IMR-90 (cell line): ENCODE data around the gene TCAP. TPM values are rescaled to one million over a fixed set of nuclear protein-coding genes. Genes with fewer than 3 reads are reported as not detected.

Source experiments
- ATAC-seq: fragments of 200-7000 bp; cut with Tn5 transposase; 2 replicates; pipeline ENCODE4 v1.9.1; 2020; ENCODE audit warnings: low read depth, mild to moderate bottlenecking, moderate library complexity
- BruUV-seq: library from RNA; stranded (reverse); fragments of 400-500 nt; replicated peaks from 2 replicates; lab custom pipeline; 2021; lab: Mats Ljungman, UMichigan
- CTCF ChIA-PET: fragments of 300-600 bp; formaldehyde crosslinking; extraction: SDS; loops from one replicate; lab custom pipeline; 2021; ENCODE audit warnings: antibody characterized with exemption; lab: Yijun Ruan, JAX
- POLR2A ChIA-PET: fragments of 300-600 bp; sonication (Branson Sonifier 250); formaldehyde crosslinking; loops from one replicate; lab custom pipeline; 2022; ENCODE audit warnings: antibody characterized with exemption; ENCODE audit not compliant: unreplicated experiment; lab: Charles Lee
- DNase-seq: peaks from one replicate; pipeline ENCODE4 v3.0.0; 2013
- H2AFZ ChIP-seq: replicated peaks from 2 replicates; pipeline ENCODE3; 2013; ENCODE audit warnings: low read length, mild to moderate bottlenecking; ENCODE audit not compliant: poor library complexity
- H2AK5ac ChIP-seq: 2 replicates; pipeline ENCODE4 v1.6.1; 2013; ENCODE audit warnings: low read depth, low read length, inconsistent platforms
- H2AK9ac ChIP-seq: replicated peaks from 2 replicates; pipeline ENCODE3; 2013; ENCODE audit warnings: mild to moderate bottlenecking, low read depth, low read length, moderate library complexity; ENCODE audit not compliant: poor library complexity
- H2BK120ac ChIP-seq: 2 replicates; pipeline ENCODE4 v1.6.1; 2013; ENCODE audit warnings: low read depth, low read length, inconsistent platforms
- H2BK15ac ChIP-seq: 3 replicates; pipeline ENCODE4 v1.6.1; 2013; ENCODE audit warnings: low read depth, low read length, inconsistent platforms
- H2BK20ac ChIP-seq: 2 replicates; pipeline ENCODE4 v1.6.1; 2013; ENCODE audit warnings: low read depth, mild to moderate bottlenecking, inconsistent platforms, low read length, moderate library complexity
- H2BK5ac ChIP-seq: 2 replicates; pipeline ENCODE4 v1.6.1; 2013; ENCODE audit warnings: mild to moderate bottlenecking, low read depth, low read length, inconsistent platforms; ENCODE audit not compliant: poor library complexity, severe bottlenecking
- H3K14ac ChIP-seq: replicated peaks from 2 replicates; pipeline ENCODE4 v1.6.1; 2013; ENCODE audit warnings: low read depth, low read length, inconsistent platforms
- H3K18ac ChIP-seq: 2 replicates; pipeline ENCODE4 v1.6.1; 2013; ENCODE audit warnings: low read depth, low read length, control low read depth
- H3K23ac ChIP-seq: 2 replicates; pipeline ENCODE4 v1.6.1; 2013; ENCODE audit warnings: low read depth, low read length, inconsistent platforms
- H3K27ac ChIP-seq: 2 replicates; pipeline ENCODE4 v1.5.1; 2013; ENCODE audit warnings: mild to moderate bottlenecking, control low read depth, low read length; ENCODE audit not compliant: insufficient read depth
- H3K27me3 ChIP-seq: 2 replicates; pipeline ENCODE4 v1.6.1; 2013; ENCODE audit warnings: low read length; ENCODE audit not compliant: control insufficient read depth, insufficient read depth
- H3K36me3 ChIP-seq: 2 replicates; pipeline ENCODE4 v1.6.1; 2013; ENCODE audit warnings: low read length, mixed read lengths; ENCODE audit not compliant: control insufficient read depth, insufficient read depth
- H3K4ac ChIP-seq: 2 replicates; pipeline ENCODE4 v1.6.1; 2013; ENCODE audit warnings: low read depth, low read length, inconsistent platforms
- H3K4me1 ChIP-seq: 2 replicates; pipeline ENCODE4 v1.6.1; 2013; ENCODE audit warnings: low read length, mixed read lengths; ENCODE audit not compliant: control insufficient read depth, insufficient read depth
- H3K4me2 ChIP-seq: 2 replicates; pipeline ENCODE4 v1.6.1; 2013; ENCODE audit warnings: low read depth, mild to moderate bottlenecking, control low read depth, low read length, moderate library complexity
- H3K4me3 ChIP-seq: 2 replicates; pipeline ENCODE4 v1.5.1; 2013; ENCODE audit warnings: low read depth, mild to moderate bottlenecking, control low read depth, low read length, moderate library complexity; ENCODE audit not compliant: insufficient read depth
- H3K56ac ChIP-seq: 2 replicates; pipeline ENCODE4 v1.6.1; 2013; ENCODE audit warnings: low read length, inconsistent platforms; ENCODE audit not compliant: insufficient read depth; ENCODE audit errors: extremely low read depth
- H3K79me1 ChIP-seq, 2 experiments: 2 replicates each; pipeline ENCODE4 v1.6.1; 2013; ENCODE audit warnings: low read length in 2 of 2, inconsistent platforms in 1 of 2, low read depth in 1 of 2
- H3K9ac ChIP-seq: 2 replicates; pipeline ENCODE4 v1.6.1; 2013; ENCODE audit warnings: low read depth, low read length, control low read depth
- H3K9me1 ChIP-seq: 2 replicates; pipeline ENCODE4 v1.6.1; 2013; ENCODE audit warnings: low read length, inconsistent platforms; ENCODE audit not compliant: insufficient read depth
- H3K9me3 ChIP-seq: 2 replicates; pipeline ENCODE4 v1.6.1; 2013; ENCODE audit warnings: low read length; ENCODE audit not compliant: control insufficient read depth, insufficient read depth
- H4K20me1 ChIP-seq: 2 replicates; pipeline ENCODE4 v1.6.1; 2013; ENCODE audit warnings: low read length, inconsistent platforms; ENCODE audit not compliant: insufficient read depth
- H4K5ac ChIP-seq: 2 replicates; pipeline ENCODE4 v1.6.1; 2013; ENCODE audit warnings: mild to moderate bottlenecking, low read depth, low read length, control low read depth
- H4K8ac ChIP-seq, 2 experiments: 2 replicates each; pipeline ENCODE4 v1.6.1; 2013; ENCODE audit warnings: low read depth in 2 of 2, low read length in 2 of 2, control low read depth in 1 of 2, inconsistent platforms in 1 of 2
- H4K91ac ChIP-seq: 2 replicates; pipeline ENCODE4 v1.6.1; 2013; ENCODE audit warnings: low read depth, low read length, inconsistent platforms; ENCODE audit not compliant: insufficient read depth
- BHLHE40 ChIP-seq: fragments of 150-350 bp; IDR thresholded peaks from 2 replicates; pipeline ENCODE4 v1.6.1; 2016; ENCODE audit warnings: mild to moderate bottlenecking, low read depth, low read length
- RAD21 ChIP-seq: IDR thresholded peaks from 2 replicates; pipeline ENCODE4 v1.6.1; 2012; ENCODE audit warnings: low read length, improper control_type of control experiment
- SMC3 ChIP-seq: fragments of 150-350 bp; IDR thresholded peaks from 2 replicates; pipeline ENCODE4 v1.6.1; 2016; ENCODE audit warnings: low read depth, mild to moderate bottlenecking, antibody characterized with exemption, low read length, moderate library complexity
- WGBS, 2 experiments: methylation state at CpG; one replicate each; pipeline versions ENCODE4 v1.1.5 to v1.1.7; 2013; ENCODE audit warnings: missing lambda C conversion rate in 2 of 2; ENCODE audit not compliant: insufficient read length in 1 of 2; ENCODE audit errors: extremely low coverage in 2 of 2; 5-methylcytosine and 5-hydroxymethylcytosine counted together
- dilution Hi-C: fragments of 300-500 bp; cut with HindIII; formaldehyde crosslinking; loops from one replicate; pipeline ENCODE4 v1.14.3; 2018; ENCODE audit warnings: low sequenced_read_pairs; ENCODE audit not compliant: unreplicated experiment
- in situ Hi-C: fragments of 300-500 bp; cut with MboI; formaldehyde crosslinking; loops from 3 replicates; pipeline ENCODE4 v1.14.3; 2019; ENCODE audit warnings: low sequenced_read_pairs, inconsistent platforms, mixed read lengths
- intact Hi-C: fragments of 100-400 bp; cut with micrococcal nuclease; formaldehyde crosslinking; loops from 2 replicates; pipeline ENCODE4 v1.10.0; 2022
- polyA plus RNA-seq, 3 experiments: library from polyadenylated mRNA; depleted of rRNA; stranded (reverse); fragments of >200 nt; gene quantifications; 2 replicates each; pipeline ENCODE4 v1.2.3, GENCODE V29; 2012; ENCODE audit warnings: low replicate concordance in 1 of 3
- total RNA-seq: library from RNA; depleted of rRNA; stranded (reverse); fragments of >200 nt; gene quantifications from 2 replicates; pipeline ENCODE4 v1.2.3, GENCODE V29; 2012

Gene TCAP
- total and polyA plus RNA-seq, 2 of the 4 experiments (the other 2 are of a cell fraction) = under 0.01 to 0.21 TPM

DNA sequence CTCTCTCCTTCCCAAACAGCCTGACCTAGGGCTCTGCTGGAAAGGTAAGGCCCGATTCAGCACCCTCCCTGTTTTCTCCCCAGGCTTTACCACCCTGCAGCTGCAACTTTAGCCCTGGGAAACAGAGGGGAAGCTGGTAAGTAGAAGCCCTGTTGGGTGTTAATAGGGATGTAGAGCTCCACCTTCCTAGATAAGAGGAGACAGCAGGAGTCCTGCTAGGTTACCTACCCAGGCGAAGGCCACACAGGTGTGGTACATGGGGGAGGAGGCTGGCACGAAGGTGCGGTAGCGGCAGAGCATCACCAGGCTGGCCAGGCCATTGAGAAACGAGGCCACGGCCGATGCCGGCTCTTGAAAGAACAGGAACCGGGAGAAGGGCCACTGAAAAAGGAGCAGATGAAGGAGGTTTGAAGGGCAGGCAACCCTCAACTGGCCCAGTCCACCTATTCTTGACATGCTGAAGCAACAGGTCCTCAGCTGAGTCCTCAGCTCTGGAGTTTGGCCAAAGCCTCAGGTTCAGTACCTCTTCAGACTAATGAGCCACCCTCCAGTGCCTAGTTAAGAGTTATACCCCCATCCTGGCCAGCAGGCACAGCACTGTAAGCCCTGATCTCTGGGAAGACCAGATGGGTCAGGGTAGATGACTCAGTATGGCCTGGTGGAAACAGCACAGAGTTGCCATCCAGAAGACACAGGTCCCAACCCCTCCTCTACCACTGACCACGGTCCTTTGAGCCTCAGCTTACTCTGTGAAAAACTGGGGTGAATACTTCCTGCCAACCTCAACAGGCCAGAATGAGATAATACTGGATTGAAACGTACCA, 19.4 kb downstream of the TCAP start:
- Histone ChIP-seq H4K5ac (no peak overlapping the region), H3K9me3 (no peaks in the 10 kb centered on the region), H3K4me3 (no peak overlapping the region), H2BK20ac (no peak overlapping the region), H3K9ac (no peak overlapping the region), H2AK5ac (no peak overlapping the region), H2BK15ac (no peak overlapping the region), H3K23ac (no peak overlapping the region), H3K14ac (no peak overlapping the region), H3K79me1 (peaks cover 8 to 16% of the 10 kb centered on the region in 2 experiments), H3K27ac (no peak overlapping the region), H2AFZ (no peak overlapping the region), H3K36me3 (peaks cover 8% of the 10 kb centered on the region), H2BK120ac (no peak overlapping the region), H3K27me3 (no peaks in the 10 kb centered on the region), H2AK9ac (no peak overlapping the region), H3K9me1 (peaks cover 8% of the 10 kb centered on the region), H4K91ac (no peak overlapping the region), H3K4ac (no peak overlapping the region), H3K56ac (no peak overlapping the region), H3K4me2 (no peak overlapping the region), H4K20me1 (no peaks in the 10 kb centered on the region), H2BK5ac (no peak overlapping the region), H4K8ac (no peak overlapping the region), H3K4me1 (peaks cover 9% of the 10 kb centered on the region), H3K18ac (no peak overlapping the region)
- CTCF ChIA-PET = interaction anchor here (1.0 kb wide), 1 partner anchor 16 kb away, joined by 3 read pairs; no protein-coding TSS in a partner anchor
- in situ Hi-C loops (no loop called here), intact Hi-C loops (no loop called here), dilution Hi-C loops (no loop called here)
- no peak for ATAC-seq
- DNase-seq = no peak
- 90% methylated on average over 5 of the region's 12 CpGs; no CpG with 5 or more reads in 1 of the 2 experiments for WGBS, 2 experiments
- TF ChIP-seq RAD21 (no peak), BHLHE40 (no peak), SMC3 (no peak)
- BruUV-seq = no TSS peak
- POLR2A ChIA-PET = no interaction called here
